ENCODE measurements around the gene NRXN3.

GRCh38 chr14:79352076-79352630 lies 1182.0 kb downstream of the NRXN3 start:
- TF ChIP-seq, protein P1, sequence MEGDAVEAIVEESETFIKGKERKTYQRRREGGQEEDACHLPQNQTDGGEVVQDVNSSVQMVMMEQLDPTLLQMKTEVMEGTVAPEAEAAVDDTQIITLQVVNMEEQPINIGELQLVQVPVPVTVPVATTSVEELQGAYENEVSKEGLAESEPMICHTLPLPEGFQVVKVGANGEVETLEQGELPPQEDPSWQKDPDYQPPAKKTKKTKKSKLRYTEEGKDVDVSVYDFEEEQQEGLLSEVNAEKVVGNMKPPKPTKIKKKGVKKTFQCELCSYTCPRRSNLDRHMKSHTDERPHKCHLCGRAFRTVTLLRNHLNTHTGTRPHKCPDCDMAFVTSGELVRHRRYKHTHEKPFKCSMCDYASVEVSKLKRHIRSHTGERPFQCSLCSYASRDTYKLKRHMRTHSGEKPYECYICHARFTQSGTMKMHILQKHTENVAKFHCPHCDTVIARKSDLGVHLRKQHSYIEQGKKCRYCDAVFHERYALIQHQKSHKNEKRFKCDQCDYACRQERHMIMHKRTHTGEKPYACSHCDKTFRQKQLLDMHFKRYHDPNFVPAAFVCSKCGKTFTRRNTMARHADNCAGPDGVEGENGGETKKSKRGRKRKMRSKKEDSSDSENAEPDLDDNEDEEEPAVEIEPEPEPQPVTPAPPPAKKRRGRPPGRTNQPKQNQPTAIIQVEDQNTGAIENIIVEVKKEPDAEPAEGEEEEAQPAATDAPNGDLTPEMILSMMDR (conservative IDR thresholded peaks at IDR 0.05; ENCODE audit: low read depth, low read length): no peak
- TF ChIP-seq POLR2A (IDR thresholded peaks at IDR 0.05; ENCODE audit: low read depth, low read length): no peak
- TF ChIP-seq, protein P2, sequence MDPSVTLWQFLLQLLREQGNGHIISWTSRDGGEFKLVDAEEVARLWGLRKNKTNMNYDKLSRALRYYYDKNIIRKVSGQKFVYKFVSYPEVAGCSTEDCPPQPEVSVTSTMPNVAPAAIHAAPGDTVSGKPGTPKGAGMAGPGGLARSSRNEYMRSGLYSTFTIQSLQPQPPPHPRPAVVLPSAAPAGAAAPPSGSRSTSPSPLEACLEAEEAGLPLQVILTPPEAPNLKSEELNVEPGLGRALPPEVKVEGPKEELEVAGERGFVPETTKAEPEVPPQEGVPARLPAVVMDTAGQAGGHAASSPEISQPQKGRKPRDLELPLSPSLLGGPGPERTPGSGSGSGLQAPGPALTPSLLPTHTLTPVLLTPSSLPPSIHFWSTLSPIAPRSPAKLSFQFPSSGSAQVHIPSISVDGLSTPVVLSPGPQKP (IDR thresholded peaks at IDR 0.05; ENCODE audit: borderline replicate concordance, low read depth, low read length): no peak
- no peak for TF ChIP-seq SMC3 (IDR thresholded peaks at IDR 0.05; ENCODE audit: low read depth, low read length)
- TF ChIP-seq MAZ (IDR thresholded peaks at IDR 0.05; ENCODE audit: borderline replicate concordance, low read depth, low read length): no peak
- TF ChIP-seq NFE2L2 (IDR thresholded peaks at IDR 0.05; ENCODE audit: low read depth, low read length): no peak
- TF ChIP-seq RAD21 (IDR thresholded peaks at IDR 0.05; ENCODE audit: low read length): no peak
- no peak for TF ChIP-seq MXI1 (IDR thresholded peaks at IDR 0.05; ENCODE audit: borderline replicate concordance, low read depth, low read length)
- no peak for TF ChIP-seq BHLHE40 (IDR thresholded peaks at IDR 0.05; ENCODE audit: low read depth, low read length)
- TF ChIP-seq RCOR1 (IDR thresholded peaks at IDR 0.05; ENCODE audit: insufficient replicate concordance, low read length): no peak
- TF ChIP-seq CEBPB (IDR thresholded peaks at IDR 0.05; ENCODE audit: low read depth, low read length): 0 out of 2 replicates have a peak, but pooled peaks have one; percentile 5
- no peak for TF ChIP-seq USF2 (IDR thresholded peaks at IDR 0.05; ENCODE audit: low read depth, low read length)
- no peak for TF ChIP-seq RFX5 (IDR thresholded peaks at IDR 0.05; ENCODE audit: low read depth, low read length)

All from IMR-90 (cell line).